Measurements from ENCODE around the gene N4BP3. TPM values are rescaled to one million over a fixed set of nuclear protein-coding genes. Genes with fewer than 3 reads are reported as not detected.

Gene N4BP3
- total RNA-seq, 1 donor from 2014 or later: 0.32 TPM

DNA sequence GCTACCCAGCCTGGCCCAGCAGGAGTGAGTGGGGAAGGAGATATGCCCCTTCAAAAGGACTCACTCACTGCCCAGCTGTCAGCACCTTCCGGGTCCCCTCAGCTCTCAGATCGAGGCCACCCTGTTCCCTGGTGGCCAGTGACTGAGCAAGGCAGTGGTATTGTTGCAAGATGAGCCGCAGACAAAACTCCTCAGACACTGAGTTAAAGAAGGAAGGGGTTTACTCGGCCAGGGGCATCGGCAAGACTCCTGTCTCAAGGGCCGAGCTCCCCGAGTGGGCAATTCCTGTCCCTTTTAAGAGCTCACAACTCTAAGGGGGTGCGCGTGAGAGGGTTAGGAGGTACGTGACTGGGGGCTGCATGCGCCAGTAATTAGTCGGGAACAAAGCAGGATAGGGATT is 9.7 kb upstream of the N4BP3 start:
- no peak for TF ChIP-seq CTCF (IDR thresholded peaks at IDR 0.05)
- no peaks in the 10 kb centered on the region for H3K9me3 Mint-ChIP-seq (ENCODE audit: low read depth)
- H3K27ac Mint-ChIP-seq (ENCODE audit: unreplicated experiment): no peak overlapping the region
- no peak overlapping the region for H3K4me3 Mint-ChIP-seq (ENCODE audit: unreplicated experiment)
- no peaks in the 10 kb centered on the region for H3K4me1 Mint-ChIP-seq (ENCODE audit: low read depth)
- H3K36me3 Mint-ChIP-seq (ENCODE audit: low read depth): no peaks in the 10 kb centered on the region
- no peaks in the 10 kb centered on the region for H3K27me3 Mint-ChIP-seq (ENCODE audit: low read depth)
- DNase-seq (ENCODE audit: low spot score): no peak

DNA sequence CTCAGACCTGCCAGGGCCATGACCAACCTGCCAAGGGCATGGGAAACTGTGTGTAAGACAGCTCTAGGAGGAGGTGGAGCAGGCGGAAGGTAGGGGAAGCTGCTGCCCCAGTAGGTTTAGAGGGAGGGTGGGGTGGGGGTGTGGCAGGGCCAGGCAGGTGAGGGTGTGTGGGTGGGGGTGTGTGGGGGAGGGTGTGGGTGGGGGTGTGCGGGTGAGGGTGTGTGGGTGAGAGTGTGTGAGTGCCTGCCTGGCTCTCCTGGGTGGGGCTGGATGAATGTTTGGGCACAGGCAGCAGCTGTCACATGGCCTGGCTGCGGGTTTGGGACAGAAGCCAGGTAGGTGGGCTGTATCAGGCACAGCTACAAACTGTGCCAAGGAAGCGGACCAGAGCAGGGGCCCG is 8.8 kb upstream of the N4BP3 start:
- Mint-ChIP-seq H3K9me3 (ENCODE audit: low read depth) (no peaks in the 10 kb centered on the region), H3K27me3 (ENCODE audit: low read depth) (no peaks in the 10 kb centered on the region), H3K27ac (ENCODE audit: unreplicated experiment) (no peak overlapping the region), H3K36me3 (ENCODE audit: low read depth) (no peaks in the 10 kb centered on the region), H3K4me1 (ENCODE audit: low read depth) (peaks cover 4% of the 10 kb centered on the region), H3K4me3 (ENCODE audit: unreplicated experiment) (no peak overlapping the region)
- no peak for TF ChIP-seq CTCF (IDR thresholded peaks at IDR 0.05)
- no peak for DNase-seq (ENCODE audit: low spot score)

GRCh38 chr5:178106086-178106485 is 7.2 kb upstream of the N4BP3 start:
- TF ChIP-seq CTCF (IDR thresholded peaks at IDR 0.05): no peak
- H3K27me3 Mint-ChIP-seq (ENCODE audit: low read depth): no peaks in the 10 kb centered on the region
- H3K9me3 Mint-ChIP-seq (ENCODE audit: low read depth): no peaks in the 10 kb centered on the region
- no peak for DNase-seq (ENCODE audit: low spot score)
- no peak overlapping the region for H3K27ac Mint-ChIP-seq (ENCODE audit: unreplicated experiment)
- H3K36me3 Mint-ChIP-seq (ENCODE audit: low read depth): no peaks in the 10 kb centered on the region
- H3K4me3 Mint-ChIP-seq (ENCODE audit: unreplicated experiment): no peak overlapping the region
- peaks cover 4% of the 10 kb centered on the region for H3K4me1 Mint-ChIP-seq (ENCODE audit: low read depth)

GRCh38 chr5:178106556-178107239 is 6.6 kb upstream of the N4BP3 start:
- H3K9me3 Mint-ChIP-seq (ENCODE audit: low read depth): no peaks in the 10 kb centered on the region
- no peaks in the 10 kb centered on the region for H3K36me3 Mint-ChIP-seq (ENCODE audit: low read depth)
- H3K4me3 Mint-ChIP-seq (ENCODE audit: unreplicated experiment): no peak overlapping the region
- no peak for DNase-seq (ENCODE audit: low spot score)
- no peak overlapping the region for H3K27ac Mint-ChIP-seq (ENCODE audit: unreplicated experiment)
- H3K4me1 Mint-ChIP-seq (ENCODE audit: low read depth): peaks cover 4% of the 10 kb centered on the region
- no peaks in the 10 kb centered on the region for H3K27me3 Mint-ChIP-seq (ENCODE audit: low read depth)
- TF ChIP-seq CTCF (IDR thresholded peaks at IDR 0.05): no peak

GRCh38 chr5:178107756-178108310 is 5.5 kb upstream of the N4BP3 start:
- no peak for DNase-seq (ENCODE audit: low spot score)
- Mint-ChIP-seq H3K9me3 (ENCODE audit: low read depth) (no peaks in the 10 kb centered on the region), H3K4me1 (ENCODE audit: low read depth) (peaks cover 5% of the 10 kb centered on the region), H3K36me3 (ENCODE audit: low read depth) (no peaks in the 10 kb centered on the region), H3K27ac (ENCODE audit: unreplicated experiment) (no peak overlapping the region), H3K4me3 (ENCODE audit: unreplicated experiment) (no peak overlapping the region), H3K27me3 (ENCODE audit: low read depth) (no peaks in the 10 kb centered on the region)
- no peak for TF ChIP-seq CTCF (IDR thresholded peaks at IDR 0.05)
